GM20431 (cell line): ENCODE results near the gene BLOC1S6.

Experiments used
- in situ Hi-C: fragments of 300-500 bp; cut with MseI, MboI; formaldehyde crosslinking; loops from one replicate; pipeline ENCODE4 v1.15.0; 2020; ENCODE audit warnings: low sequenced_read_pairs; ENCODE audit not compliant: unreplicated experiment

The BLOC1S6 gene

GRCh38 chr15:45586601-45587094 is 531 bp upstream of the BLOC1S6 start:
- in situ Hi-C loops: no loop called here

GRCh38 chr15:45587863-45588170 is 638 bp downstream of the BLOC1S6 start:
- in situ Hi-C loops: no loop called here

GRCh38 chr15:45588219-45588875 is 1.2 kb downstream of the BLOC1S6 start:
- in situ Hi-C loops: no loop called here

GRCh38 chr15:45589256-45589655 is 2.1 kb downstream of the BLOC1S6 start:
- in situ Hi-C loops: no loop called here

- in situ Hi-C loops: no loop called here
Observed at GRCh38 chr15:45594319-45594718, 7.1 kb downstream of the BLOC1S6 start.

GRCh38 chr15:45594835-45595530 is 7.8 kb downstream of the BLOC1S6 start:
- in situ Hi-C loops: no loop called here

GRCh38 chr15:45603881-45604280 is 16.7 kb downstream of the BLOC1S6 start:
- in situ Hi-C loops: loop anchor here (25.0 kb wide), 1 partner anchor 142 kb away; no protein-coding TSS in a partner anchor

- in situ Hi-C loops: loop anchor here (25.0 kb wide), 1 partner anchor 142 kb away; no protein-coding TSS in a partner anchor
Observed at GRCh38 chr15:45604326-45604725, 17.1 kb downstream of the BLOC1S6 start.

- in situ Hi-C loops: loop anchor here (25.0 kb wide), 1 partner anchor 144 kb away; no protein-coding TSS in a partner anchor
Observed at GRCh38 chr15:45606413-45606812, 19.2 kb downstream of the BLOC1S6 start.

- in situ Hi-C loops: loop anchor here (25.0 kb wide), 1 partner anchor 145 kb away; no protein-coding TSS in a partner anchor
Observed at GRCh38 chr15:45606841-45607240, 19.7 kb downstream of the BLOC1S6 start.

GRCh38 chr15:45611305-45611704 is 24.1 kb downstream of the BLOC1S6 start:
- in situ Hi-C loops: loop anchor here (25.0 kb wide), 1 partner anchor 149 kb away; no protein-coding TSS in a partner anchor

GRCh38 chr15:45612790-45613415 is 25.7 kb downstream of the BLOC1S6 start:
- in situ Hi-C loops: loop anchor here (25.0 kb wide), 1 partner anchor 151 kb away; no protein-coding TSS in a partner anchor

GRCh38 chr15:45616901-45617323 is 29.7 kb downstream of the BLOC1S6 start:
- in situ Hi-C loops: loop anchor here (25.0 kb wide), 1 partner anchor 155 kb away; no protein-coding TSS in a partner anchor

GRCh38 chr15:45618813-45619212 is 31.6 kb downstream of the BLOC1S6 start:
- in situ Hi-C loops: loop anchor here (25.0 kb wide), 1 partner anchor 157 kb away; no protein-coding TSS in a partner anchor

GRCh38 chr15:45628136-45628535 is 41.0 kb downstream of the BLOC1S6 start:
- in situ Hi-C loops: no loop called here

- in situ Hi-C loops: no loop called here
Observed at GRCh38 chr15:45630917-45631691, 43.9 kb downstream of the BLOC1S6 start.

- in situ Hi-C loops: no loop called here
Observed at GRCh38 chr15:45631776-45632175, 44.6 kb downstream of the BLOC1S6 start.

GRCh38 chr15:45634432-45635190 is 47.4 kb downstream of the BLOC1S6 start, which contains the start of gene SQOR:
Gene SQOR (plus strand): TSS chr15:45635029. CDS start chr15:45658924, 23,895 bp downstream.
- in situ Hi-C loops: no loop called here

GRCh38 chr15:45635191-45635638 is 48.0 kb downstream of the BLOC1S6 start:
- in situ Hi-C loops: no loop called here
